ENCODE data around the gene CADPS.

CADPS gene

DNA sequence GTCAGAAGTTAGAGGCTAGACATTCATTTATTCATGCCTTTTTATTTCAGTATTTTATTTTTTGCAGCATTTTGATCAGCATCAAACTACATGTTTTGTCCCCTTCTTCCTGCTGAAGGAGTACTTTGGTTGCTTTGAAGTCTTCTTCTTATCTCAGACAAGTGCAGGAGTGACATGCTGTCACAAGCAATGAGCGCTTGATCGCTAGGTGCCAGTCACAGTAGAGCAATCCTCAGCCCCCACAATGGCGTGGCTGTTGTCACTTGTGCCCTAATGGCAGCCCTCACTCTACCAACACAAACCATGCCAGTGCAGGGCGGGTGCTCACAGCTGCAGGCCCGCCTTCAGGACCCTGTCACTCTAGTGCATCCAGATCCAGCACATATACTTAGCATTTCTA, 317.2 kb downstream of the CADPS start:
- no peak for DNase-seq (ENCODE audit: low read depth)

DNA sequence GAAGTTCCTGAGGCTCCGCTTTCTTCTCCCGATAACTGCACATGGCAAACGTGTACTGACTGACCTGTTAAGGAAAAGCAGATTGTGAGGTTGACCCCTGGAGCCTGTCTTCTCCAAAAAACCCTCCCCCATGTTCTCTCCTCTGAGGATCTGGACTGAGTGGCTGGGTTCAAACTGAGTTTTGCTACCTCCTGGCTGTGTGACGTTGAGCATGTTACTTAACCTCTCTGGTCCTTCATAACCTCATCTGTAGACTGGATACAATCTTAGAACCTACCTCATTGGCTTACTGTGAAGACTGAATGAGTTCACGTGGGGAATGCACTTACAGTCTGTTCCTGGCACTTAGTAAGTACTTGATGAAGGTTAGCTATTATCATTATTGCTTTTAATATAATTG, 317.8 kb downstream of the CADPS start:
- no peak for DNase-seq (ENCODE audit: low read depth)

- DNase-seq (ENCODE audit: low read depth) = no peak
These were observed 318.9 kb downstream of the CADPS start for GRCh38 chr3:62556121-62556815.

GRCh38 chr3:62554264-62554799, 320.9 kb downstream of the CADPS start:
- DNase-seq (ENCODE audit: low read depth) = no peak

GRCh38 chr3:62553811-62554210, 321.4 kb downstream of the CADPS start:
- DNase-seq (ENCODE audit: low read depth) = no peak

DNA sequence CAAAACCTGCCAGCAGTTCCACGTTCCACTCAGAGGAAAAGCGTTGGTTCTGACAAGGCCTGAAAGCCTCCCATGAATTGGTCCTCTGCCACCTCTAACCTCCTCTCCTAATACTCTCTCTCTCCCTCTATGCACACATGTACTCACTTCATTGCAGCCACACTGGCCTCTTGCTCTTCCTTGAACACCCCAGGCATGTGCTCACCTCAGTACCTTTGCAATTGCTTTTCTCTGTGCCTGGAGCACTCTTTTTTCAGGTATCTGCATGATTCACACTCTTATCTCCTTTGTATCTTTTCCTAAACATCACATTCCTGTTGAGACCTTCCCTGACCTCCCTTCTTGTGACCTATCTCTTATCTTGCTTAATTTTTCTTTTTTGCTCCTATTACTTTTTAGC, 323.7 kb downstream of the CADPS start:
- no peak for DNase-seq (ENCODE audit: low read depth)

DNA sequence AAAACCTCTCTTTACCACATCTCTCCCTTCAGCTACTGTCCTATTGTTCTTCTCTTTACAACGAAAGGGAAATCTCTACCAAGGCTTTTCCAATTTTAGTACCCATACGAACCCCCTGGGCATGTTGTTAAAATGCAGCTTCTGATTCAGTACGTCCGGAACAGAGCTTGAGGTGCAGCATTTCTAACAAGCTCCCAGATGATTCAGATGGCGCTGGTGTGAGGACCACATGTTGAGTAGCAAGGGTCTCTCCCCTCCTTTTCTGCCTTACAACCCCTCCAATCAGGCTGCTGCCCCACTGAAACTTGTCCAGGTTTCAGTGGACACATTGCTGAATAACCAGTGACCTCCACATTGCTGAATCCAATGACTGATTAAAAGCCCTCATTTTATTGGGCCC, 324.8 kb downstream of the CADPS start:
- DNase-seq (ENCODE audit: low read depth) = no peak

GRCh38 chr3:62548528-62549205, 326.5 kb downstream of the CADPS start:
- DNase-seq (ENCODE audit: low read depth) = no peak

DNA sequence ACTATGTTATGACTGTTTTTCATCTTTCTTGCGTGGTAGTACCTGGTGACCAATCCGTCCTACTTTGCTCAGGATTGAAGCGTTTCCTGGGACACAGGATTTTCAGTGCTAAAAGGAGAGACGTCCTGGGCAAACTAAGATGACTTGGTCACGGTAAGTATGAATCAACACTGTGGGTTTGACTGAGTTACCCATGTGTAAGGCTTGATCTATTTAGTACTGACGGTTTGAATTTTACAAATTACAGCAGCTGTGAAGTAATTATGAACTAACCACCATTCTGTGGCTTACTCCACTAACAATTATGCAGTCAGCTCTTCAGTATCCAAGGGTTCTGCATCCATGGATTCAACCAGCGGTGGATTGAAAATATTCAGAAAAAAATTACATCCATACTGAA, 328.9 kb downstream of the CADPS start:
- no peak for DNase-seq (ENCODE audit: low read depth)

- DNase-seq (ENCODE audit: low read depth) = no peak
These were observed 333.0 kb downstream of the CADPS start for GRCh38 chr3:62542185-62542584.

- DNase-seq (ENCODE audit: low read depth) = no peak
These were observed 335.5 kb downstream of the CADPS start for GRCh38 chr3:62539762-62540161.

DNA sequence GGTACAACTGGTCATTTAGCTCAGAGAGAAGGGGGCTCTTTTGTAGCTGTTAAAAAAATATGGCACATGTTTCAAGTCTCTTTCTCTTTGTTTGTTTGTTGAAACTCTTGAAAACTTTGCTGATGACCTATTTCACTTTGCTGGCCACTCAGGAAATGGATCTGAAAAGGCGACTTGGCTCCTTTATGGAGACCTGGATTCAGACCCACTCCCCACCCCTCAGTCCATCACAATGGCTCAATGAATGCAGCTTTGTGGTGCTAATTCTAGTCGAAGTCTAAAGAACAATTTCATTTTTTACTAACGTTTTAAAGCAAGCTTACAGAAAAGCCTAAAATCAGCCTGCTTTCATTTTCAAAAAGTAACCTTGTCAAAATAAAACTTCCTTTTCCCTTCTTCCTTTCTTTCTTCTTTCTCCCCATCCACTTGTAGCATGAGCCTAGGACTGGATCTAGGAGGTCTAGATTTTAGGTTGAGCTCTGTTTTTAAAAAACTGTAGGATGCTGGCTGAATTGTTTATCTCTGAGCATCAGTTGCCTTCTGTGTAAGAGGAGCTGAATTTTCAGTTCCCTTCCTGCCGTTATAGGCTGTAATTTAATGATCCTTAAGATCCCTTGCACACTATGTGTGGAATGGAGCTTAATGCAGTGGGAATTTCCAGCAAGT, 336.4 kb downstream of the CADPS start:
- DNase-seq (ENCODE audit: low read depth) = no peak

DNA sequence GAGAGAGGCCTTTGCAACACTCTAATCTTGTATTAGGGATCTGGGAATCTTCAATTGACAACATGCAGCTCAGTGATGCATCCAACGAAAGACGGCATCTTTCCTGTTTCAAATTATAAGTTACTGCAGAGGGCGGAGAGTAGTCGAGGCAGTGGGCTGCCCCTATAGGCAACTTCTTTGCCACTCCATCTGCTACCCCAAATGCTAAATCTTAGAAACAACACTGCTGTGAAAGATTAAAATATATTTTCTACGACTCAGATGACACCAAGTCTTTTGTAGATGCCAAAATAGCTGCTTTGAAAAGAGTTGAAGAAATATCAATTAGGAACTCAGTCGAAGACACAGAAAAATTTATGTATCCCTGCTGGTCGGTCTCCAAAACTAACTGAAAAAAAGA, 340.9 kb downstream of the CADPS start:
- no peak for DNase-seq (ENCODE audit: low read depth)

DNA sequence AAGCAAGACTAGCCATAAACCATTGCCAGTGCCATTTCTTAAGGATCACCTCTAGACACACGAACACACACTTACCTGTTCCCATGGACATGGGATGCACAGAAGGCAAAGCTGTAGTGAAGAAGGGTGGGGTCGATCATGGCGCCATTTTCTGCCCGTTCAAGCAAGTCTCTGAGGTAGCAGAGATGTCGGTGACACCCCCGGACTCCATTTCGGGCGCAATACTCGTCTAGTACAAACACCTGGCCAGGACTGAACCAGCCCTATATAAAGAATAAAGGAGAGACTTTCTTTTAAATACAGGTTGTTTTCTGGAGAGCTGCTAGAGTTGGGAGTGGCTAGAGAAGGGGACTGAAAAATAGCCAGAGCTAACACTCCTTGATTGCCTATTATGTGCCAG, 342.4 kb downstream of the CADPS start:
- DNase-seq (ENCODE audit: low read depth) = no peak

DNA sequence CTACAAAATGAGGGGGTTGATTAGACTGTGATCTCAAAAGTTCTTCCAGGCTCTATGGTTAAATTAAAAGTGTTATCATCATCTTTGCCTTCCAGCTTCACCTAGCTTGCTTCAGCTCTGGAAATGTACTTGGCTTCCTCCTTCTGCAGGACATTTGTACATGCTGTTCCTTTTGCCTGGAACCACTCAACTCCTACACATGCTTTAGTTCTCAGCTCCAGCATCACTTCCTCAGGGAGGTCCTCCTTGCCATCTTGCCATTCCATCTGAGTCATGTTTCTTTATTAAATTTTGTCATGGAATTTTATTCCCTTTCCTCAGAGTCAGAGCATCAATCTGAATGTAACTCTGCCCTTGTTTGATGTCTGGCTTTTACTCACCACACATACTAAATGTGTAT, 343.2 kb downstream of the CADPS start:
- DNase-seq (ENCODE audit: low read depth) = no peak

DNA sequence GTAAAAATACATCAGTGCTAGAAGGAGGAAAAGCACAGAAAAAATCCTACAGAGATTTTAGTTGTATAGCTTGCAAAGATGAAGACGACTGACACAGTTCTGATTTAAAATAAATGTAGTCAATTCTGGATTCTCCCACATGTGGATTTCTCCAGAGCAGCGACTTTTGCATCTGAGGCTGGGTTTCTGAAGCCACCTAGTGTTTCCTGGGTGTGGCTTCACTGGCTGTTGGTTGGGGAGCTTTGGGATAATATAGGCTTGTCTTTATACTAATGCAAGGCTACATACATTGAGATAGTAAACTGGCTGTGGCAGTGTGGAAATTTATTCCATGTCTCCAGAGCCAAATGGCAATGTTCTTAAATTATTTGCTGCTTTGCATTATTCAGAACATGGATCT, 343.7 kb downstream of the CADPS start:
- DNase-seq (ENCODE audit: low read depth) = no peak

GRCh38 chr3:62529230-62529629, 346.0 kb downstream of the CADPS start:
- DNase-seq (ENCODE audit: low read depth) = no peak

- no peak for DNase-seq (ENCODE audit: low read depth)
These were observed 347.7 kb downstream of the CADPS start for GRCh38 chr3:62527474-62527873.

DNA sequence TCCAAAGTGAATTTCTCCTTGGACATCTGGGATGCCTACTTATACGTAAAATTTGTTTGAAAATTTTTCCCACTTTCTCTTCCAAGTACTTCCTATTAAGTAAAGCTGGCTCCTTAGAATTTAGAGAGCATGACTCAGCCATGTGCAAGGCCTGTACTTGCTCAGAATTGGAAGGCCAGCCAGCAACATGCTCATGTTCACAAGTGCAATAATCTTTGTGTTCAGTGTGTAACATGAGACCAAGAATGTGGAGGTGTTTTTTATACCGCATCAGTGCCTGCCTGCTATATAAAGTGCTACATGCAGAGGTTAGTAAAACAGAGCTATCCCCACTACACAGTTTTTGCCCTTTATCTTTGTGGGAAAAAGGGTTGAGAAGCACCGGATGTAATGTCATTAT, 349.9 kb downstream of the CADPS start:
- no peak for DNase-seq (ENCODE audit: low read depth)

DNA sequence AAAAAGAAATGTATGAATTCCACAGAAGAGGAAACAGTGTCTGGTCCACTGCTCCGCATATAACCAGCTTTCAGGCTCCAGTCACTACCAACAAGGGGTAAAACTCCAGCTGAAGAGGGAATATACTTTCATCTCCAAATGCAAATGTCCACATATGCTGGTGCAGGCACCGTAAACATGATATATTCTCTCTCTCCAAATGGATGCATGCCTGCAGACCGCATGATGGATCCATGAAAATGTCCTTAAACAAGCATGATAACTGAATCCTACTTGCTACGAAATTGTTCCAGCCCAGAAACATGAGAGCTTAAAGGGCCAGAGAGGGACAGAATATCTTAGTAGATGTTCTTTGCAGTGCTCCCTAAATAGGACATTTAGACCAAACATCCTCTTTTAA, 351.5 kb downstream of the CADPS start:
- no peak for DNase-seq (ENCODE audit: low read depth)

DNA sequence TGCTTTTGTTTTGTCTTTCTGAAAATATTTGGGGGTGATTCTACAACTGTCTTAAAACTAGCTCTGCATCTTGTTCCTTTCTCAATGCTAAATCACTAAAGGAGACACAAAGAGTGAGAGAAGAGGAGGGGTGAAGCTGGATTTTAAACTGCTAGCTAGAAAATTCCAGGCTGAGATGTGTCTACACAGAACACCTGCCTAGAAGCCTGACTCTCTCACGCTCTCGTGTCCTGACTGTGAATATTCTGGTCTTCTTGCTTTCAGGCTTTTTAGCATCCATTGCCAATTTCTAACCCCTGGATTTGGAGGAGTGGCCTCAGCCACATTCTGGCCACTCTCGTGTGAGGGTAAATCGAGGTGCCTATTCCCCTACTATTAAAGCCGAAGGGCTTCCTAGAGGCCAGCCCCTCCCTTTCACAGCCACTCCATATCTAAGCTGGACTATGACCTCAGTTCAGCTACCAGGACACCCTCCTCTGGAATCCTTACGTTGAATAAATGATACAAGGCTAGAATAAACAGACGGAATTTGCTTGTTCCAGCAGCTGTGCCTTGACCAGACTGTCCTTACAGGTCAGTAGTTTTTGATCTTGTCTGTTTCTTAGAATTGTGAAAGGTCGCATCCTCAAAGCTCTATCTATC, 353.6 kb downstream of the CADPS start:
- DNase-seq (ENCODE audit: low read depth) = no peak

GRCh38 chr3:62503516-62503915, 371.7 kb downstream of the CADPS start:
- no peak for DNase-seq (ENCODE audit: low read depth)

All from T follicular helper cell (primary cell).